Left lung (tissue), 10 donors: ENCODE results near the gene DLG2. TPM values are rescaled to one million over a fixed set of nuclear protein-coding genes. Genes with fewer than 3 reads are reported as not detected.
A peak's percentile ranks its signal among the peaks of the same experiment; 100 is the strongest.

Experiments
- ATAC-seq: fragments of 200-7000 bp; cut with Tn5 transposase; one replicate; pipeline ENCODE4 v1.9.1; 2020; ENCODE audit warnings: moderate library complexity
- DNase-seq, 4 donors: peaks; one replicate each; pipeline ENCODE4 v3.0.0-alpha.2; 2013 to 2020
- H3K27ac ChIP-seq, 2 donors: fragments of 200-600 bp; sonication (generic) in 1 of 2; one replicate each; pipeline versions ENCODE4 v1.5.0 to v1.8.0; 2020 to 2021
- H3K27me3 ChIP-seq, 2 donors: fragments of 200-600 bp; sonication (generic) in 1 of 2; one replicate each; pipeline versions ENCODE4 v1.5.0 to v1.8.0; 2020 to 2021
- H3K36me3 ChIP-seq, 2 donors: fragments of 200-600 bp; sonication (generic) in 1 of 2; one replicate each; pipeline versions ENCODE4 v1.5.0 to v1.8.0; 2020 to 2021
- H3K4me1 ChIP-seq, 2 donors: fragments of 200-600 bp; one replicate each; pipeline ENCODE4 v1.8.0; 2021
- H3K4me3 ChIP-seq, 2 donors: fragments of 200-600 bp; sonication (generic) in 1 of 2; one replicate each; pipeline versions ENCODE4 v1.5.0 to v1.8.0; 2020 to 2021; ENCODE audit warnings: mild to moderate bottlenecking in 1 of 2
- H3K9me3 ChIP-seq, 2 donors: fragments of 200-600 bp; sonication (generic) in 1 of 2; one replicate each; pipeline versions ENCODE4 v1.5.0 to v1.8.0; 2020 to 2021
- intact Hi-C, 2 donors: fragments of 100-400 bp; cut with DNase I; formaldehyde crosslinking; loops; one replicate each; pipeline versions ENCODE4 v1.11.2 to v1.14.2; 2022
- polyA plus RNA-seq, 6 donors: library from polyadenylated mRNA; unstranded; fragments of 120-200 nt; gene quantifications; one replicate each; pipeline ENCODE4 v1.2.1, GENCODE V29; 2013; ENCODE audit not compliant: insufficient read length in 6 of 6
- total RNA-seq, 2 donors: library from RNA; stranded (reverse); fragmentation: NEBNext Ultra II Directional; extraction: Animal tissue kit (Norgen Biotek cat#: 25700); gene quantifications; one replicate each; pipeline ENCODE4 v1.2.1, GENCODE V29; 2021
- TF ChIP-seq, protein P1 (sequence below), 2 donors: fragments of 200-600 bp; sonication (generic) in 1 of 2; IDR thresholded peaks; one replicate each; pipeline versions ENCODE4 v1.5.0 to v1.8.0; 2021; ENCODE audit warnings: antibody characterized with exemption in 2 of 2
- donor health status: DM: no; HTN: yes; CAD: no.
- donor health status: DM: no; HTN: no; CAD: no.

Gene DLG2
- total and polyA plus RNA-seq, 8 donors = 4.5 to 15.0 (median 8.6) TPM

GRCh38 chr11:85539740-85540139, 87.4 kb downstream of the DLG2 start:
- ATAC-seq = no peak
- intact Hi-C loops = no loop called here
- Histone ChIP-seq H3K27me3 (no peaks in the 10 kb centered on the region), H3K36me3 (peaks cover 0 to 4% of the 10 kb centered on the region in 2 donors), H3K4me1 (no peaks in the 10 kb centered on the region), H3K27ac (no peak overlapping the region), H3K9me3 (peaks cover 0 to 21% of the 10 kb centered on the region in 2 donors), H3K4me3 (no peak overlapping the region)
- DNase-seq = no peak
- TF ChIP-seq, protein P1, sequence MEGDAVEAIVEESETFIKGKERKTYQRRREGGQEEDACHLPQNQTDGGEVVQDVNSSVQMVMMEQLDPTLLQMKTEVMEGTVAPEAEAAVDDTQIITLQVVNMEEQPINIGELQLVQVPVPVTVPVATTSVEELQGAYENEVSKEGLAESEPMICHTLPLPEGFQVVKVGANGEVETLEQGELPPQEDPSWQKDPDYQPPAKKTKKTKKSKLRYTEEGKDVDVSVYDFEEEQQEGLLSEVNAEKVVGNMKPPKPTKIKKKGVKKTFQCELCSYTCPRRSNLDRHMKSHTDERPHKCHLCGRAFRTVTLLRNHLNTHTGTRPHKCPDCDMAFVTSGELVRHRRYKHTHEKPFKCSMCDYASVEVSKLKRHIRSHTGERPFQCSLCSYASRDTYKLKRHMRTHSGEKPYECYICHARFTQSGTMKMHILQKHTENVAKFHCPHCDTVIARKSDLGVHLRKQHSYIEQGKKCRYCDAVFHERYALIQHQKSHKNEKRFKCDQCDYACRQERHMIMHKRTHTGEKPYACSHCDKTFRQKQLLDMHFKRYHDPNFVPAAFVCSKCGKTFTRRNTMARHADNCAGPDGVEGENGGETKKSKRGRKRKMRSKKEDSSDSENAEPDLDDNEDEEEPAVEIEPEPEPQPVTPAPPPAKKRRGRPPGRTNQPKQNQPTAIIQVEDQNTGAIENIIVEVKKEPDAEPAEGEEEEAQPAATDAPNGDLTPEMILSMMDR (IDR thresholded peaks at IDR 0.05) = no peak

GRCh38 chr11:85539029-85539689, 88.0 kb downstream of the DLG2 start:
- no peaks in the 10 kb centered on the region for H3K27me3 ChIP-seq
- no peak overlapping the region for H3K4me3 ChIP-seq
- H3K9me3 ChIP-seq = peaks cover 0 to 27% of the 10 kb centered on the region in 2 donors
- no peaks in the 10 kb centered on the region for H3K4me1 ChIP-seq
- intact Hi-C loops = no loop called here
- DNase-seq (no peak), ATAC-seq (no peak)
- TF ChIP-seq, protein P1 (IDR thresholded peaks at IDR 0.05) = no peak
- no peak overlapping the region for H3K27ac ChIP-seq
- H3K36me3 ChIP-seq = peaks cover 0 to 4% of the 10 kb centered on the region in 2 donors

GRCh38 chr11:85536438-85536837, 90.7 kb downstream of the DLG2 start:
- intact Hi-C loops = no loop called here

GRCh38 chr11:85534806-85535205, 92.3 kb downstream of the DLG2 start:
- H3K27me3 ChIP-seq = no peaks in the 10 kb centered on the region
- H3K4me1 ChIP-seq = no peaks in the 10 kb centered on the region
- no peak overlapping the region for H3K4me3 ChIP-seq
- DNase-seq (no peak), ATAC-seq (no peak)
- peaks cover 0 to 4% of the 10 kb centered on the region in 2 donors for H3K36me3 ChIP-seq
- peaks cover 0 to 27% of the 10 kb centered on the region in 2 donors for H3K9me3 ChIP-seq
- H3K27ac ChIP-seq = no peak overlapping the region
- intact Hi-C loops = no loop called here
- TF ChIP-seq, protein P1 (IDR thresholded peaks at IDR 0.05) = no peak

More at GRCh38 chr11:85536438-85536837, 90.7 kb downstream of the DLG2 start:
- peaks cover 0 to 4% of the 10 kb centered on the region in 2 donors for H3K36me3 ChIP-seq
- DNase-seq (no peak), ATAC-seq (no peak)
- H3K4me3 ChIP-seq = no peak overlapping the region
- H3K27ac ChIP-seq = no peak overlapping the region
- H3K9me3 ChIP-seq = peaks cover 0 to 27% of the 10 kb centered on the region in 2 donors
- TF ChIP-seq, protein P1 (IDR thresholded peaks at IDR 0.05) = no peak
- no peaks in the 10 kb centered on the region for H3K4me1 ChIP-seq
- H3K27me3 ChIP-seq = no peaks in the 10 kb centered on the region

- no peak overlapping the region for H3K27ac ChIP-seq
- no peaks in the 10 kb centered on the region for H3K27me3 ChIP-seq
- H3K4me1 ChIP-seq = no peaks in the 10 kb centered on the region
- intact Hi-C loops = no loop called here
- no peak for ATAC-seq
- peaks cover 0 to 21% of the 10 kb centered on the region in 2 donors for H3K9me3 ChIP-seq
- peaks cover 0 to 1% of the 10 kb centered on the region in 2 donors for H3K36me3 ChIP-seq
- peak in 1 of 4 donors; percentile 12 for DNase-seq
- no peak overlapping the region for H3K4me3 ChIP-seq
- TF ChIP-seq, protein P1 (IDR thresholded peaks at IDR 0.05) = no peak
These were observed 95.8 kb downstream of the DLG2 start for GRCh38 chr11:85531191-85531897.
